Panc1 (cell line): Measurements from ENCODE around the gene PHKG2. TPM values are rescaled to one million over a fixed set of nuclear protein-coding genes. Genes with fewer than 3 reads are reported as not detected.

Source experiments
- ATAC-seq: fragments of 200-7000 bp; cut with Tn5 transposase; 2 replicates; pipeline ENCODE4 v1.9.1; 2020; ENCODE audit warnings: mild to moderate bottlenecking, moderate library complexity
- BruUV-seq: library from RNA; stranded (reverse); fragments of 400-500 nt; replicated peaks from 2 replicates; lab custom pipeline; 2021; lab: Mats Ljungman, UMichigan
- CTCF ChIA-PET: fragments of 300-600 bp; sonication (Branson Sonifier 250); formaldehyde crosslinking; loops from one replicate; lab custom pipeline; 2022; ENCODE audit warnings: antibody characterized with exemption; lab: Charles Lee
- POLR2A ChIA-PET: fragments of 300-600 bp; sonication (Branson Sonifier 250); formaldehyde crosslinking; loops from one replicate; lab custom pipeline; 2022; ENCODE audit warnings: antibody characterized with exemption; lab: Charles Lee
- DNase-seq: peaks from one replicate; pipeline ENCODE4 v3.0.0-alpha.2; 2010; ENCODE audit warnings: low read depth, low spot score
- H3K27ac ChIP-seq: 2 replicates; pipeline ENCODE4 v1.5.1; 2011; ENCODE audit warnings: mild to moderate bottlenecking, low read length, inconsistent platforms
- H3K27me3 ChIP-seq: fragments of 200-500 bp; sonication (Bioruptor generic); 2 replicates; pipeline ENCODE4 v1.6.0; 2014; ENCODE audit warnings: low read length, inconsistent platforms; ENCODE audit not compliant: control insufficient read depth, insufficient read depth
- H3K36me3 ChIP-seq: fragments of 200-500 bp; sonication (Bioruptor generic); 2 replicates; pipeline ENCODE4 v1.5.1; 2014; ENCODE audit warnings: inconsistent platforms, mild to moderate bottlenecking, low read length, moderate library complexity; ENCODE audit not compliant: control insufficient read depth, insufficient read depth
- H3K4me1 ChIP-seq: 2 replicates; pipeline ENCODE4 v1.5.1; 2011; ENCODE audit warnings: inconsistent platforms, mild to moderate bottlenecking, low read length, moderate library complexity; ENCODE audit not compliant: control insufficient read depth, insufficient read depth
- H3K4me3 ChIP-seq, 2 experiments: 2 replicates each; pipeline ENCODE4 v1.5.1; 2011 to 2012; ENCODE audit warnings: low read depth in 2 of 2, low read length in 2 of 2, mild to moderate bottlenecking in 2 of 2, inconsistent platforms in 1 of 2, moderate library complexity in 1 of 2
- H3K9me3 ChIP-seq: fragments of 200-500 bp; sonication (Bioruptor generic); 2 replicates; pipeline ENCODE4 v1.5.1; 2014; ENCODE audit warnings: low read depth, mild to moderate bottlenecking, inconsistent platforms, low read length, moderate library complexity; ENCODE audit not compliant: control insufficient read depth, insufficient read depth
- CTCF ChIP-seq: fragments of 450-650 bp; IDR thresholded peaks from 2 replicates; pipeline ENCODE4 v1.5.1; 2017; ENCODE audit warnings: mild to moderate bottlenecking
- POLR2AphosphoS5 ChIP-seq: IDR thresholded peaks from 2 replicates; pipeline ENCODE4 v1.6.1; 2012; ENCODE audit warnings: mild to moderate bottlenecking, low read depth, low read length, moderate library complexity
- REST ChIP-seq, 2 experiments: IDR thresholded peaks; 2 replicates each; pipeline ENCODE4 v1.6.1; 2011 to 2012; ENCODE audit warnings: low read depth in 2 of 2, control low read depth in 1 of 2, low read length in 1 of 2, mild to moderate bottlenecking in 1 of 2, moderate library complexity in 1 of 2; ENCODE audit not compliant: insufficient read depth in 1 of 2
- SIN3A ChIP-seq: IDR thresholded peaks from 2 replicates; pipeline ENCODE4 v1.6.1; 2012; ENCODE audit warnings: low read depth, mild to moderate bottlenecking, low read length, moderate library complexity, borderline replicate concordance; ENCODE audit not compliant: insufficient read depth
- TCF7L2 ChIP-seq: IDR thresholded peaks from 2 replicates; pipeline ENCODE4 v1.6.1; 2011; ENCODE audit warnings: mild to moderate bottlenecking, low read depth, low read length, inconsistent platforms
- in situ Hi-C: cut with HindIII; loops from 2 replicates; pipeline ENCODE4 v1.10.0; 2016; ENCODE audit warnings: low sequenced_read_pairs, low pct_unique_long_range_greater_than_20kb
- intact Hi-C: fragments of 100-400 bp; cut with micrococcal nuclease; formaldehyde crosslinking; loops from one replicate; pipeline ENCODE4 v1.10.0; 2022; ENCODE audit not compliant: unreplicated experiment
- total RNA-seq: library from RNA; stranded (reverse); gene quantifications from one replicate; pipeline ENCODE4 v1.2.1, GENCODE V29; 2021; ENCODE audit not compliant: unreplicated experiment

PHKG2 gene
- total RNA-seq, 1 experiment from 2014 or later: 43.1 TPM

DNA sequence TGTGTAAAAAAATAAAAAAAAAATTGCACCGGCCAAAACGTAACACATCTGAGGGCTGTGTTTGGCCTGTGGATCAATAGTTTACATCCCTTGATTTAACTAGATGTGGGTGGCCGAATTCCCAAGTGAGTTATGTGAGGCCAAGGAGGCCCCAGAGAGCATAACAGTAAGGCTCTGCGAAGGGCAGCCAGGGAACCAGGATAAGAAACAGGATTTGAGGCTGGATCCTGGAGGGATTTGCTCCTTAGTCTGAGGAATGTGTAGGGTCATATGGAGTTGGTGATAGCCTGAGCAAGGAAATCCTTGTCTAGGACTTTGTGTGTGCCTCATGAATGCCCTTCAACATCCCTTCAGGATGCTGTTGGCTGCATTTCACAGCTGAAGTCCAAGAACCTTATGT is 2.0 kb downstream of the PHKG2 start:
- in situ Hi-C loops: no loop called here
- Histone ChIP-seq H3K36me3 (peaks cover 3% of the 10 kb centered on the region), H3K4me1 (peaks cover 19% of the 10 kb centered on the region), H3K9me3 (no peaks in the 10 kb centered on the region), H3K27ac (no peak overlapping the region), H3K4me3 (no peak overlapping the region; a peak in 1 of 4 replicates), H3K27me3 (no peaks in the 10 kb centered on the region)
- no TSS peak for BruUV-seq
- intact Hi-C loops: no loop called here
- no peak for TF ChIP-seq REST (IDR thresholded peaks at IDR 0.05; ENCODE audit: insufficient read depth in 1 of 2, low read depth in 2 of 2, low read length in 1 of 2)
- ATAC-seq (no peak), DNase-seq (no peak)
- ChIA-PET CTCF (no interaction called here), POLR2A (no interaction called here)

DNA sequence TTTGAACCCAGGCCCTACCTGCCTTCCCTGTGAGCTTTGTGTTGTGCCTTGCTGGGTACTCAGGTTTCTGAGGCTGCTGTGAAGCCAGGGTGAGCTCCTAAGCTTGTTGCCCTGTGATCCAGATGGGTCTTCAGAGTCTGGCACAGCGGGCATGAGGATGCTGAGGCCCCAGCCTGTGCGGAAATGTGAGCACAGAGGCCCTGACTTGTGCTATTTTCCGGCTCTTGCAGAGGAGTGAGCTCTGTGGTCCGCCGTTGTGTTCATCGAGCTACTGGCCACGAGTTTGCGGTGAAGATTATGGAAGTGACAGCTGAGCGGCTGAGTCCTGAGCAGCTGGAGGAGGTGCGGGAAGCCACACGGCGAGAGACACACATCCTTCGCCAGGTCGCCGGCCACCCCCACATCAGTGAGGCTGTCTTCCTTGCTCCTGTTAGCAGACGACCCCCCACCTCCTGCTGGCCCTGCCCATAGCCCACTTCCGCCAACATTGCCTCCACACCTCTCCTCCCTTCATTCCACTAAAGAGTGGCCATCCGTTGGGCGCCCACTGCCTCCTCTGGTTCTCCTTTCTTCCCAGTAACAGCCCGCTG is 2.7 kb downstream of the PHKG2 start:
- ChIA-PET CTCF (no interaction called here), POLR2A (no interaction called here)
- BruUV-seq: no TSS peak
- in situ Hi-C loops: no loop called here
- no peak for ATAC-seq
- Histone ChIP-seq H3K36me3 (peaks cover 3% of the 10 kb centered on the region), H3K27ac (no peak overlapping the region), H3K4me1 (peaks cover 19% of the 10 kb centered on the region), H3K4me3 (no peak overlapping the region), H3K9me3 (no peaks in the 10 kb centered on the region), H3K27me3 (no peaks in the 10 kb centered on the region)
- no peak for DNase-seq
- intact Hi-C loops: no loop called here
- TF ChIP-seq CTCF (no peak), POLR2AphosphoS5 (no peak), SIN3A (no peak), TCF7L2 (no peak), REST (IDR thresholded peaks at IDR 0.05; ENCODE audit: insufficient read depth in 1 of 2, low read depth in 2 of 2, low read length in 1 of 2) (no peak)
